ENCODE measurements around the gene RRAGD. TPM values are rescaled to one million over a fixed set of nuclear protein-coding genes. Genes with fewer than 3 reads are reported as not detected.
A peak's percentile ranks its signal among the peaks of the same experiment; 100 is the strongest.

RRAGD gene
- polyA plus RNA-seq, 3 donors, result 5.0 to 7.9 (median 7.4) TPM

DNA sequence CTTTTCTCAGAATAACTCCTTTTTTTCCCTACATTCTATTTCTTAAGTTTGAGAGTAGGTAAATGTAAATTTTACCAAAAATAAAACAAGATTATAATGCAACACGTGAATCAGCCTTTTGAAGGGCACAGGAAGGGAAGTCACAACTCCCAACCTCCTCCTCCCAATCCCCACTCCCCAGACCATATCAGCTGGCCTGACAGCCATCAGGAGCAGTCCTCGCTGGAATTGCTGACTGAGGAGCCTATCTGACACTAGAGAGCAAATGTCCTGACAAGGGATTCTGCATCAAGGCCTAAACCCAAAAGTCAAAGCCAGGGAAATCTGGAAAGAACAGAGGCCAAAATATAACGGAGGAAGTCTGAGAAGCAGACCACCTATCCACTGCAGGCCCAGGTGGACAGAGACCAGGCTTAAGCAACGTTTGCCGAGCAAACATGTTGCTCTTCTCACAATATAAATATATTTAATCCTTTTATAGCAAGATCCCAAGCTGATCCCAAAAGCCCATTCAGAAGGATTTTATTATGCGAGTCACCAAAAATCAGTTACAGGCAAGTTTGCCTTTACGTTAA, 2.5 kb downstream of the RRAGD start:
- intact Hi-C loops (cut with micrococcal nuclease), result loop anchor here in 1 of 2 donors (5.0 kb wide), 1 partner anchor 37 kb away; no protein-coding TSS in a partner anchor
- TF ChIP-seq, protein P1, sequence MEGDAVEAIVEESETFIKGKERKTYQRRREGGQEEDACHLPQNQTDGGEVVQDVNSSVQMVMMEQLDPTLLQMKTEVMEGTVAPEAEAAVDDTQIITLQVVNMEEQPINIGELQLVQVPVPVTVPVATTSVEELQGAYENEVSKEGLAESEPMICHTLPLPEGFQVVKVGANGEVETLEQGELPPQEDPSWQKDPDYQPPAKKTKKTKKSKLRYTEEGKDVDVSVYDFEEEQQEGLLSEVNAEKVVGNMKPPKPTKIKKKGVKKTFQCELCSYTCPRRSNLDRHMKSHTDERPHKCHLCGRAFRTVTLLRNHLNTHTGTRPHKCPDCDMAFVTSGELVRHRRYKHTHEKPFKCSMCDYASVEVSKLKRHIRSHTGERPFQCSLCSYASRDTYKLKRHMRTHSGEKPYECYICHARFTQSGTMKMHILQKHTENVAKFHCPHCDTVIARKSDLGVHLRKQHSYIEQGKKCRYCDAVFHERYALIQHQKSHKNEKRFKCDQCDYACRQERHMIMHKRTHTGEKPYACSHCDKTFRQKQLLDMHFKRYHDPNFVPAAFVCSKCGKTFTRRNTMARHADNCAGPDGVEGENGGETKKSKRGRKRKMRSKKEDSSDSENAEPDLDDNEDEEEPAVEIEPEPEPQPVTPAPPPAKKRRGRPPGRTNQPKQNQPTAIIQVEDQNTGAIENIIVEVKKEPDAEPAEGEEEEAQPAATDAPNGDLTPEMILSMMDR (IDR thresholded peaks at IDR 0.05), result no peak
- 80% methylated on average over 6 of the region's 7 CpGs for WGBS (ENCODE audit: insufficient coverage)
- H3K27me3 Mint-ChIP-seq (ENCODE audit: low read depth in 3 of 3), result peaks cover 0 to 12% (median 6%) of the 10 kb centered on the region in 3 donors
- H3K27ac Mint-ChIP-seq, result no peak overlapping the region
- no peak overlapping the region for H3K9ac ChIP-seq (ENCODE audit: insufficient read depth, low read length, poor library complexity, severe bottlenecking)
- H2AFZ ChIP-seq (ENCODE audit: insufficient read depth, low read depth, low read length, poor library complexity, severe bottlenecking), result no peak overlapping the region
- H3K36me3 ChIP-seq (replicated peaks in 1 of 2; ENCODE audit: control insufficient read depth in 1 of 2, insufficient read depth in 2 of 2, low read length in 2 of 2), result no peaks in the 10 kb centered on the region
- H3K4me2 ChIP-seq (replicated peaks; ENCODE audit: extremely low read depth, low read length, poor library complexity, severe bottlenecking), result peak overlapping the region; percentile 99
- peaks cover 57% of the 10 kb centered on the region for H3K4me1 Mint-ChIP-seq
- H3K27ac ChIP-seq (ENCODE audit: low read depth in 1 of 2, low read length in 2 of 2), result no peak overlapping the region
- peaks cover 42 to 61% of the 10 kb centered on the region in 2 donors for H3K4me1 ChIP-seq (ENCODE audit: control insufficient read depth in 1 of 2, insufficient read depth in 2 of 2, low read length in 2 of 2)
- H3K27me3 ChIP-seq (ENCODE audit: control insufficient read depth in 2 of 2, insufficient read depth in 2 of 2, low read length in 2 of 2), result no peaks in the 10 kb centered on the region
- peaks cover 69% of the 10 kb centered on the region for H3K79me2 ChIP-seq (ENCODE audit: insufficient read depth, low read length)
- H3K4me3 Mint-ChIP-seq, result no peak overlapping the region
- peaks cover 31% of the 10 kb centered on the region for H4K20me1 ChIP-seq (ENCODE audit: insufficient read depth, low read length)
- no peak overlapping the region for H3K4me3 ChIP-seq (replicated peaks in 1 of 3; ENCODE audit: low read depth in 2 of 3, low read length in 3 of 3)
- no peak for DNase-seq
- H3K9me3 ChIP-seq (replicated peaks in 1 of 2; ENCODE audit: control insufficient read depth in 1 of 2, insufficient read depth in 1 of 2, low read length in 2 of 2), result no peaks in the 10 kb centered on the region
- no peaks in the 10 kb centered on the region for H3K9me3 Mint-ChIP-seq
- no peaks in the 10 kb centered on the region for H3K36me3 Mint-ChIP-seq

DNA sequence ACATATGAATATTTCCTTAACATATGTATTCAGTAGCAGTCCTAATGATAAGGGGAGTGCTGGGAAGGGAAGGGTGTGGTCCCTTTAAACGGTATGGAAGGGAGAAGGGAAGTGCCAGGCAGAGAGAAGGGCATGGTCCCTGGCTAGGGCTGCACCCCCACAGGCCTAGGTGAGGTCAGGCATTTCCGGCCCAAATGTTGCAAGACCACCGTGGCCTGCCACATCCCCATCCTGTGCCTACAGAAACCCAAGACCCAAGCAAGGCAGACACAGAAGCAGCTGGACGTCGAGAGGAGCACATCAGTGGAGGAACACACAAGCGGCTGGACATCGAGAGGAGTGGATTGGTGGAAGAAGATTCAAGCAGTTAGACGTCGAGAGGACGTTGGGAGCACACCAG, 5.9 kb downstream of the RRAGD start:
- Histone ChIP-seq H2AFZ (ENCODE audit: insufficient read depth, low read depth, low read length, poor library complexity, severe bottlenecking) (no peak overlapping the region), H3K27ac (ENCODE audit: low read depth in 1 of 2, low read length in 2 of 2) (peak overlapping the region in 1 of 2 donors; percentile 6), H3K79me2 (ENCODE audit: insufficient read depth, low read length) (peaks cover 97% of the 10 kb centered on the region), H3K4me3 (replicated peaks in 1 of 3; ENCODE audit: low read depth in 2 of 3, low read length in 3 of 3) (no peak overlapping the region), H3K9ac (ENCODE audit: insufficient read depth, low read length, poor library complexity, severe bottlenecking) (peak overlapping the region; percentile 4), H3K9me3 (replicated peaks in 1 of 2; ENCODE audit: control insufficient read depth in 1 of 2, insufficient read depth in 1 of 2, low read length in 2 of 2) (no peaks in the 10 kb centered on the region), H3K27me3 (ENCODE audit: control insufficient read depth in 2 of 2, insufficient read depth in 2 of 2, low read length in 2 of 2) (no peaks in the 10 kb centered on the region), H4K20me1 (ENCODE audit: insufficient read depth, low read length) (peaks cover 32% of the 10 kb centered on the region), H3K36me3 (replicated peaks in 1 of 2; ENCODE audit: control insufficient read depth in 1 of 2, insufficient read depth in 2 of 2, low read length in 2 of 2) (no peaks in the 10 kb centered on the region), H3K4me1 (ENCODE audit: control insufficient read depth in 1 of 2, insufficient read depth in 2 of 2, low read length in 2 of 2) (peaks cover 36 to 52% of the 10 kb centered on the region in 2 donors), H3K4me2 (replicated peaks; ENCODE audit: extremely low read depth, low read length, poor library complexity, severe bottlenecking) (no peak overlapping the region)
- Mint-ChIP-seq H3K4me1 (peaks cover 57% of the 10 kb centered on the region), H3K9me3 (peaks cover 0 to 4% (median 0%) of the 10 kb centered on the region in 7 donors), H3K27ac (peak overlapping the region in 3 of 7 donors; percentile 35 to 55 (median 43)), H3K27me3 (ENCODE audit: low read depth in 3 of 3) (no peaks in the 10 kb centered on the region), H3K36me3 (no peaks in the 10 kb centered on the region), H3K4me3 (peak overlapping the region in 1 of 2 donors; percentile 73)
- intact Hi-C loops (cut with micrococcal nuclease), result no loop called here
- DNase-seq, result peak in 1 of 3 donors; percentile 12
- 6% methylated on average over 9 of the region's 10 CpGs for WGBS (ENCODE audit: insufficient coverage)
- TF ChIP-seq, protein P1 (IDR thresholded peaks at IDR 0.05), result no peak

Data from CD14-positive monocyte (primary cell).